ENCODE results near the gene GDF15. TPM values are rescaled to one million over a fixed set of nuclear protein-coding genes. Genes with fewer than 3 reads are reported as not detected.
"Not testable (repeated sequence)": the region's sequence is repeated elsewhere in the genome, so short reads cannot be mapped to it uniquely, and the experiment has no call there.

The GDF15 gene
- total RNA-seq, 4 donors from 2014 or later: 0.76 to 2.3 TPM; not detected in 2

DNA sequence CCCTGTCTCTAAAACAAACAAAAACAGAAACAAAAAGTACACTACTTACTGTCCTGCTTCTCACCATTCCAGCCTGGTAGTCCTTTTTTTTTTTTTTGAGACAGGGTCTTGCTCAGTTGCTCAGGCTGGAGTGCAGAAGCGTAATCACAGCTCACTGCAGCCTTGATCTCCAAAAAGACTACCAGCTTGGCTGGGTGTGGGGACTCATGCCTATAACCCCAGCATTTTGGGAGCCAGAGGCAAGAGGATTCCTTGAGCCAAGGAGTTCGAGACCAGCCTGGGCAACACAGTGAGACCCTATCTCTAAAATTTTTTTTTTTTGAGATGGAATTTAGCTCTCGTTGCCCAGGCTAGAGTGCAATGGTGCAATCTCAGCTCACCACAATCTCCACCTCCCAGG is 5.1 kb upstream of the GDF15 start:
- no peak for DNase-seq
- peaks cover 0 to 17% (median 0%) of the 10 kb centered on the region in 4 donors for H3K27me3 ChIP-seq
- 77% methylated on average over 3 of the region's 3 CpGs for WGBS, 2 donors
- H3K36me3 ChIP-seq: no peaks in the 10 kb centered on the region
- H3K4me1 ChIP-seq: peaks cover 18 to 45% (median 25%) of the 10 kb centered on the region in 3 donors
- TF ChIP-seq CTCF (IDR thresholded peaks at IDR 0.05): no peak
- TF ChIP-seq POLR2A (IDR thresholded peaks at IDR 0.05): no peak
- no peaks in the 10 kb centered on the region for H3K9me3 ChIP-seq
- peak overlapping the region; percentile 23 to 88 (median 76) for H3K27ac ChIP-seq
- H3K4me3 ChIP-seq: no peak overlapping the region
- intact Hi-C loops (cut with DNase I): no loop called here

GRCh38 chr19:18383622-18384021 is 2.3 kb upstream of the GDF15 start:
- Histone ChIP-seq H3K27me3 (peaks cover 0 to 39% (median 0%) of the 10 kb centered on the region in 4 donors), H3K4me1 (peaks cover 18 to 60% (median 32%) of the 10 kb centered on the region in 3 donors)
- H3K36me3 ChIP-seq; intact Hi-C loops (cut with DNase I); H3K9me3 ChIP-seq; DNase-seq; H3K27ac ChIP-seq; H3K4me3 ChIP-seq: not testable (repeated sequence)
- 68 to 77% methylated on average over 11 of the region's 11 CpGs for WGBS, 2 donors

- DNase-seq: no peak
- no peaks in the 10 kb centered on the region for H3K9me3 ChIP-seq
- H3K4me1 ChIP-seq: peaks cover 13 to 59% (median 35%) of the 10 kb centered on the region in 3 donors
- 80 to 89% methylated on average over 3 to 7 of the region's 7 CpGs for WGBS, 2 donors
- peaks cover 0 to 39% (median 0%) of the 10 kb centered on the region in 4 donors for H3K27me3 ChIP-seq
- TF ChIP-seq POLR2A (IDR thresholded peaks at IDR 0.05) (no peak), CTCF (IDR thresholded peaks at IDR 0.05) (no peak)
- H3K27ac ChIP-seq: no peak overlapping the region
- H3K36me3 ChIP-seq: no peaks in the 10 kb centered on the region
- H3K4me3 ChIP-seq: no peak overlapping the region
- intact Hi-C loops (cut with DNase I): no loop called here
These were observed 1.2 kb upstream of the GDF15 start for GRCh38 chr19:18384775-18385174.

GRCh38 chr19:18385359-18385674 is 641 bp upstream of the GDF15 start:
- peaks cover 8 to 54% (median 30%) of the 10 kb centered on the region in 3 donors for H3K4me1 ChIP-seq
- peaks cover 0 to 39% (median 0%) of the 10 kb centered on the region in 4 donors for H3K27me3 ChIP-seq
- no peaks in the 10 kb centered on the region for H3K9me3 ChIP-seq
- 80 to 90% methylated on average over 3 of the region's 3 CpGs for WGBS, 2 donors
- TF ChIP-seq CTCF (IDR thresholded peaks at IDR 0.05) (no peak), POLR2A (IDR thresholded peaks at IDR 0.05) (no peak)
- peak overlapping the region in 1 of 4 donors; percentile 6 for H3K27ac ChIP-seq
- no peaks in the 10 kb centered on the region for H3K36me3 ChIP-seq
- intact Hi-C loops (cut with DNase I): no loop called here
- no peak for DNase-seq
- no peak overlapping the region for H3K4me3 ChIP-seq

- Histone ChIP-seq H3K4me1 (peaks cover 3 to 44% (median 23%) of the 10 kb centered on the region in 3 donors), H3K27me3 (peaks cover 0 to 39% (median 0%) of the 10 kb centered on the region in 4 donors), H3K9me3 (no peaks in the 10 kb centered on the region), H3K4me3 (peak overlapping the region in 3 of 4 donors; percentile 8 to 49 (median 37)), H3K27ac (peak overlapping the region in 3 of 4 donors; percentile 10 to 51 (median 15)), H3K36me3 (no peaks in the 10 kb centered on the region)
- intact Hi-C loops (cut with DNase I): no loop called here
- DNase-seq: no peak
- no peak for TF ChIP-seq POLR2A (IDR thresholded peaks at IDR 0.05)
- TF ChIP-seq CTCF (IDR thresholded peaks at IDR 0.05): no peak
- 61 to 62% methylated on average over 5 to 11 of the region's 14 CpGs for WGBS, 2 donors
These were observed 749 bp downstream of the GDF15 start for GRCh38 chr19:18386543-18387271.

Measured in esophagus squamous epithelium (tissue), 5 donors.